Body of pancreas (tissue), 4 donors: ENCODE data around the gene EXOSC2.

Experiments used
- CTCF ChIP-seq, 7 experiments: fragments of 450-650 bp in 4 of 7; fragments of 200-600 bp in 3 of 7; sonication (generic) in 3 of 7; IDR thresholded peaks; one replicate each; pipeline ENCODE4 v1.5.1; 2016 to 2019; ENCODE audit warnings: antibody characterized with exemption in 7 of 7
- POLR2A ChIP-seq, 3 donors: fragments of 450-650 bp; IDR thresholded peaks; one replicate each; pipeline ENCODE4 v1.6.1; 2016; ENCODE audit warnings: antibody characterized with exemption in 3 of 3, mild to moderate bottlenecking in 2 of 3

- TF ChIP-seq CTCF (IDR thresholded peaks at IDR 0.05) (no peak), POLR2A (IDR thresholded peaks at IDR 0.05) (no peak)
These were observed 27.0 kb upstream of the EXOSC2 start for GRCh38 chr9:130666393-130667119.
